Measurements from ENCODE around the gene ADNP2. TPM values are rescaled to one million over a fixed set of nuclear protein-coding genes. Genes with fewer than 3 reads are reported as not detected.
"Not testable (repeated sequence)": the region's sequence is repeated elsewhere in the genome, so short reads cannot be mapped to it uniquely, and the experiment has no call there.

The ADNP2 gene
- total RNA-seq, 2 donors from 2014 or later, result 17.8 to 18.1 TPM

DNA sequence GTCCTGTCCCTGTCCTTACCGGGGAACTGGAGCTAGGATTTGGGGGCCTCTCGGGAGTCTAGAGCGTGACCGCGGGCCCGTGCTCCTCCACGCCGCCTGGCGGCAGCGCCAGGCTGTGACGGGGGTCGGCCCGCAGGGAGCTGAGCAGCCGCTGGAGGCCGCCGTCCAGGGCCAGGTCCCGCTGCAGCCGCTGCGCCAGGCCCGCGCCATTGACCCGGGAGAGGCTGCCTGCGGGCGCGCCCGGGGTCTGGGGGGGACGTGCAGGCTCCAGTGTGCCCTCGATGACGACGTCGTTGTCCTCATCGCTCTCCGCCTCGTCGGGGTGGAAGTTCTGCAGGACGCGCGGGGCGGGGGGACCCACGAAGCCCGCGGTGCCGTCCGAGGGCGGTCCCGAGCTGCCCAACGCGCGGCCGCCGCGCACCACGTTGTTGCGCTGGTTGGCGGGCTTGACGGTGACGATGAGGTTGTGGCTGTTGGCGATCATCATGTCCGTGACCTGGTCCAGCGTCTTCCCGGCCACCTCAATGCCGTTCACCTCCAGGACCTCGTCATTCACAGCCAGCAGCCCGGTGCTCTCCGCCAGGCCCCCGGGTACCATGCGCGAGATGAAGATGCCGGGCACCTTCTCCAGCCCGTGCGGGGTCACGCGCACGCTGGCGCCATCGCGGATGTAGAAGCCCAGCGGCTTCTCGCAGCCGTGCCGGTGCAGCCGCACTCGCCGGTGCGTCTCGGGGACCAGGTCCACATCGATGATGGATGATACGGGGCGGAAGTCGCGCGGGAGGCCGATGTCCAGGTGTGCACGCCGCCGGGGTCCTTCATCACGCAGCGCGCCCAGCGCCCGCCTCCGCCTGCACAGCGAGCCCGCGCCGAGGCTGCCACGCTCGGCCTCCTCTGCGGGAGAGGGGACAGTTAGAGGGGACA lies 50.9 kb downstream of the ADNP2 start:
- Histone ChIP-seq H3K36me3 (no peaks in the 10 kb centered on the region), H3K27ac (no peak overlapping the region), H3K9ac (ENCODE audit: low read depth in 2 of 2, low read length in 2 of 2) (no peak overlapping the region), H3K9me3 (no peaks in the 10 kb centered on the region), H3K4me1 (no peaks in the 10 kb centered on the region), H3K4me3 (no peak overlapping the region), H3K27me3 (no peaks in the 10 kb centered on the region)
- TF ChIP-seq, protein P1, sequence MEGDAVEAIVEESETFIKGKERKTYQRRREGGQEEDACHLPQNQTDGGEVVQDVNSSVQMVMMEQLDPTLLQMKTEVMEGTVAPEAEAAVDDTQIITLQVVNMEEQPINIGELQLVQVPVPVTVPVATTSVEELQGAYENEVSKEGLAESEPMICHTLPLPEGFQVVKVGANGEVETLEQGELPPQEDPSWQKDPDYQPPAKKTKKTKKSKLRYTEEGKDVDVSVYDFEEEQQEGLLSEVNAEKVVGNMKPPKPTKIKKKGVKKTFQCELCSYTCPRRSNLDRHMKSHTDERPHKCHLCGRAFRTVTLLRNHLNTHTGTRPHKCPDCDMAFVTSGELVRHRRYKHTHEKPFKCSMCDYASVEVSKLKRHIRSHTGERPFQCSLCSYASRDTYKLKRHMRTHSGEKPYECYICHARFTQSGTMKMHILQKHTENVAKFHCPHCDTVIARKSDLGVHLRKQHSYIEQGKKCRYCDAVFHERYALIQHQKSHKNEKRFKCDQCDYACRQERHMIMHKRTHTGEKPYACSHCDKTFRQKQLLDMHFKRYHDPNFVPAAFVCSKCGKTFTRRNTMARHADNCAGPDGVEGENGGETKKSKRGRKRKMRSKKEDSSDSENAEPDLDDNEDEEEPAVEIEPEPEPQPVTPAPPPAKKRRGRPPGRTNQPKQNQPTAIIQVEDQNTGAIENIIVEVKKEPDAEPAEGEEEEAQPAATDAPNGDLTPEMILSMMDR (IDR thresholded peaks at IDR 0.05), result no peak
- intact Hi-C loops (cut with DNase I), result loop anchor here (10.0 kb wide), 1 partner anchor 125 kb away; the partner anchor contains the start of gene RBFA
- no peak for DNase-seq

DNA sequence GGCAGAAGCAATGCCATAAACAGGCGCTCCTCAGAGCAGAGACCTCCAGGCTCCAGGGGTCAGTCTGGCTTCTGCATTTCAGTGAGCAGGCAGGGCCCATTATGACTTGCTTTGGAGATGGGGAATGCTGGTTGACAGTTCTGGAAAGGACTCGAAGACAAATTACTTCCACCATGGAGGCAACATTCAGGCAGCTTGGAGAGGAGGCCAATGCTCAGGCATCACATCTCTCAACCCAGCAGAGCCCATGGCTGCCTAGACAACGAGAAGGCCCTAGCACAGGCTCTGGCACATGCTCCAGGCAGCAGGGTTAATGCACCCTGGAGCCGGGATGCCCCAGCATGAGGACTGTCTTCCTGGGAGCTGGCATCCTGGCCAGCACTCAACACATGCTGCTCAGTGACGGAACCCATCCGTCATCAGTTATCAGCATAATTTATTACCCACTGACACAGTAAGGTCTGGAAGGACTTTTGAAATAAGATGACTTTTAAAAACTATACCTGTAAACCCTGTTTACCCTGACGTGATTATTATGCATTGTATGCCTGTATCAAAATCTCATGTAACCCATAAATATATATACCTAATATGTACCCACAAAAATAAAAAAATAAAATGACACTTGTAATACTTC lies 52.8 kb downstream of the ADNP2 start:
- no peak overlapping the region for H3K27ac ChIP-seq
- H3K9me3 ChIP-seq, result no peaks in the 10 kb centered on the region
- no peak overlapping the region for H3K4me3 ChIP-seq
- TF ChIP-seq, protein P1 (IDR thresholded peaks at IDR 0.05), result no peak
- no peak for DNase-seq
- no peak overlapping the region for H3K9ac ChIP-seq (ENCODE audit: low read depth in 2 of 2, low read length in 2 of 2)
- H3K27me3 ChIP-seq, result no peaks in the 10 kb centered on the region
- H3K4me1 ChIP-seq, result no peaks in the 10 kb centered on the region
- no peaks in the 10 kb centered on the region for H3K36me3 ChIP-seq
- intact Hi-C loops (cut with DNase I), result no loop called here

DNA sequence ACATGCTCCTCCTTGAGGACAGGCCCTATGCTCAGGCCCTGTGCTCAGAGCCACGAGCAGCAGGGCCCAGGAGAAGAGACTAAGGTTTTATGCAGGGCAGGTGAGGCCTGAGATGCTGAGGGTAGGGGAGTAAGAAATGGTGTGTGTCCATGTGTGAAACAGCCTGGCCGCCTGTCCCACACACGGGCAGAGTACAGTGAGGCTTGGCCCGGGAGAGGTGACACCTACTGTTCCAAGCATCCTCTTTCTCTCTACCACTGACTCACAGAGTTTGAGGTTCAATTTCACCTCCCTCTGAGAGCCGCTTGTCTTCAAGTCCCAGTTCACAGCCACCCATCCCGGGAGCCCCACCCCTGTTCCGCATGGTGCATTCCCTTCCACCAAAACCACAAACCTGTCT lies 54.1 kb downstream of the ADNP2 start:
- Histone ChIP-seq H3K27ac (no peak overlapping the region), H3K9me3 (no peaks in the 10 kb centered on the region), H3K36me3 (no peaks in the 10 kb centered on the region), H3K4me1 (no peaks in the 10 kb centered on the region), H3K9ac (ENCODE audit: low read depth in 2 of 2, low read length in 2 of 2) (no peak overlapping the region), H3K27me3 (no peaks in the 10 kb centered on the region), H3K4me3 (no peak overlapping the region)
- DNase-seq, result no peak
- TF ChIP-seq, protein P1 (IDR thresholded peaks at IDR 0.05), result no peak
- intact Hi-C loops (cut with DNase I), result no loop called here

DNA sequence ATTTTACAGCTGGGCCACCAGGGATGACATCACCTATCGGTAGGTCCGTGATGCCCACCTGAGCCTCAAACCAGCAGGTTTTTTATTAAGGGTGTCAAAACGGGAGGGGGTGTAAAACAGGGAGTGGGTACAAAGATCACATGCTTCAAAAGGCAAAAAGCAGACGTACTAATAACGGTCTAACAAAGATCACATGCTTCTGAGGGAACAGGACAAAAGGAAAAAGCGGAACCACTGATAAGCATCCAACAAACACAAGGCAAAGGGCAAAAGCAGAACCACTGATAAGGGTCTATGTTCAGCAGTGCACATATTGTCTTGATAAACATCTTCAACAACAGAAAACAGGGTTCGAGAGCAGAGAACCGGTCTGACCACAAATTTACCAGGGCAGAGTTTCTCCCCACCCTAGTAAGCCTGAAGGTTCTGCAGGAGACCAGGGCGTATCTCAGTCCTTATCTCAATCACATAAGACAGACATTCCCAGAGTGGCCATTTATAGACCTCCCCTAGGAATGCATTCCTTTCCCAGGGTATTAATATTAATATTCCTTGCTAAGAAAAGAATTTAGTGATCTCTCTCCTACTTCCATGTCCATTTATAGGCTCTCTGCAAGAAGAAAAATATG lies 55.8 kb downstream of the ADNP2 start:
- H3K36me3 ChIP-seq; intact Hi-C loops (cut with DNase I); DNase-seq; H3K4me3 ChIP-seq; H3K4me1 ChIP-seq; H3K9me3 ChIP-seq; H3K27ac ChIP-seq; H3K9ac ChIP-seq (ENCODE audit: low read depth in 2 of 2, low read length in 2 of 2); H3K27me3 ChIP-seq: not testable (repeated sequence)

DNA sequence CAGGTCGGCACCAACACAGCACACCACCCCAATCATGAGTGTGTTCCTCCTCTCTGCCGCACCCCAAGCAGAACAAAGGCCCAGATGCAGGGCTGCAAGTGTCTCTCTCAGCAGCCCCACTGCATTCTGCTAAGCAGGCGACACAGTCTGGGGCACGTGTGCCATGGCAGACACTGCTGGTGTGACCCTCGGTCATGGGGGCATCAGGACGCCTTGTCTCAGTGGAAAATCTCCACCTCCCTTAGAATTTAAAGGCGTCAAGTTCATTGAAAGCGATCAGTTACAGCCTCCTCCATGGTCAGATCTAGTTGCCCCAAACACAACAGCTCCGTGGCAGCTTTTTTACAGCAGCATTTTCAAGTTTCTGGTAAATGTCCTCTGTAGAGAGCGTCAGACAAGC lies 57.2 kb downstream of the ADNP2 start:
- no peaks in the 10 kb centered on the region for H3K9me3 ChIP-seq
- no peak overlapping the region for H3K9ac ChIP-seq (ENCODE audit: low read depth in 2 of 2, low read length in 2 of 2)
- H3K4me1 ChIP-seq, result no peaks in the 10 kb centered on the region
- H3K27ac ChIP-seq, result no peak overlapping the region
- intact Hi-C loops (cut with DNase I), result no loop called here
- no peak for DNase-seq
- no peaks in the 10 kb centered on the region for H3K27me3 ChIP-seq
- H3K36me3 ChIP-seq, result no peaks in the 10 kb centered on the region
- TF ChIP-seq, protein P1 (IDR thresholded peaks at IDR 0.05), result no peak
- H3K4me3 ChIP-seq, result no peak overlapping the region

Data from colonic mucosa (tissue), 4 donors.